Neural cell (in vitro differentiated cells): ENCODE measurements around the gene PSMD11. TPM values are rescaled to one million over a fixed set of nuclear protein-coding genes. Genes with fewer than 3 reads are reported as not detected.

ENCODE experiments used
- H2AFZ ChIP-seq: fragments of 200-600, 300-800 bp; sonication (generic), shearing (Covaris generic); 2 replicates; pipeline ENCODE4 v1.6.0; 2014; ENCODE audit warnings: low read depth, mild to moderate bottlenecking, antibody characterized with exemption, low read length, moderate library complexity
- H3F3A ChIP-seq: fragments of 200-600 bp; shearing (Covaris generic); 2 replicates; pipeline ENCODE4 v1.6.1; 2016; ENCODE audit warnings: mild to moderate bottlenecking, moderate library complexity, mixed read lengths, antibody characterized with exemption, low read length; ENCODE audit not compliant: insufficient read depth, poor library complexity, severe bottlenecking
- H3K27ac ChIP-seq: fragments of 200-600, 300-800 bp; sonication (generic), shearing (Covaris generic); 2 replicates; pipeline ENCODE4 v1.5.1; 2014; ENCODE audit warnings: mild to moderate bottlenecking, low read length, moderate library complexity
- H3K27me3 ChIP-seq: fragments of 300-800, 200-600 bp; sonication (generic), shearing (Covaris generic); 2 replicates; pipeline ENCODE4 v1.6.0; 2014; ENCODE audit warnings: mild to moderate bottlenecking, low read depth, low read length, moderate library complexity; ENCODE audit not compliant: insufficient read depth
- H3K36me3 ChIP-seq: fragments of 300-800, 200-600 bp; sonication (generic), shearing (Covaris generic); 2 replicates; pipeline ENCODE4 v1.5.1; 2014; ENCODE audit warnings: mild to moderate bottlenecking, antibody characterized with exemption, low read length, moderate library complexity; ENCODE audit not compliant: insufficient read depth
- H3K4me2 ChIP-seq: fragments of 300-800, 200-600 bp; sonication (generic), shearing (Covaris generic); 2 replicates; pipeline ENCODE4 v1.6.0; 2014; ENCODE audit warnings: mild to moderate bottlenecking, low read length
- H3K4me3 ChIP-seq: fragments of 300-800, 200-600 bp; sonication (generic), shearing (Covaris generic); 2 replicates; pipeline ENCODE4 v1.5.1; 2014; ENCODE audit warnings: mild to moderate bottlenecking, low read length, moderate library complexity
- H3K79me2 ChIP-seq: fragments of 200-600 bp; shearing (Covaris generic); replicated peaks from 2 replicates; pipeline ENCODE4 v1.6.0; 2014; ENCODE audit warnings: mild to moderate bottlenecking, low read length, moderate library complexity; ENCODE audit not compliant: insufficient read depth
- H3K9ac ChIP-seq: fragments of 300-800, 200-600 bp; sonication (generic), shearing (Covaris generic); 2 replicates; pipeline ENCODE4 v1.6.1; 2016; ENCODE audit warnings: mild to moderate bottlenecking, low read length, mixed read lengths
- H3K9me2 ChIP-seq: fragments of 200-600 bp; shearing (Covaris generic); 2 replicates; pipeline ENCODE4 v1.6.1; 2016; ENCODE audit warnings: mild to moderate bottlenecking, low read length, mixed read lengths; ENCODE audit not compliant: insufficient read depth
- H3K9me3 ChIP-seq: fragments of 200-600, 300-800 bp; sonication (generic), shearing (Covaris generic); 2 replicates; pipeline ENCODE4 v1.6.1; 2016; ENCODE audit warnings: mild to moderate bottlenecking, mixed run types, low read length, moderate library complexity, mixed read lengths
- H4K20me1 ChIP-seq: fragments of 200-600 bp; shearing (Covaris generic); 2 replicates; pipeline ENCODE4 v1.6.1; 2016; ENCODE audit warnings: mild to moderate bottlenecking, mixed run types; ENCODE audit not compliant: insufficient read depth
- CTCF ChIP-seq: fragments of 450-650 bp; IDR thresholded peaks from 2 replicates; pipeline ENCODE4 v1.5.1; 2014; ENCODE audit warnings: antibody characterized with exemption, mild to moderate bottlenecking, moderate library complexity; ENCODE audit not compliant: poor library complexity, severe bottlenecking
- EP300 ChIP-seq: fragments of 450-650 bp; conservative IDR thresholded peaks from 2 replicates; pipeline ENCODE4 v1.6.1; 2014; ENCODE audit warnings: antibody characterized with exemption, mild to moderate bottlenecking, moderate library complexity; ENCODE audit not compliant: poor library complexity, severe bottlenecking
- EZH2 ChIP-seq: fragments of 200-600, 300-800 bp; shearing (Covaris generic), sonication (generic); IDR thresholded peaks from 2 replicates; pipeline ENCODE4 v1.6.1; 2014; ENCODE audit warnings: antibody characterized with exemption, low read length, borderline replicate concordance, mild to moderate bottlenecking; ENCODE audit not compliant: insufficient read depth, poor library complexity, severe bottlenecking
- MXI1 ChIP-seq: fragments of 450-650 bp; conservative IDR thresholded peaks from 2 replicates; pipeline ENCODE4 v1.6.1; 2014; ENCODE audit warnings: antibody characterized with exemption, mild to moderate bottlenecking; ENCODE audit not compliant: poor library complexity, severe bottlenecking
- POLR2AphosphoS5 ChIP-seq: IDR thresholded peaks from 2 replicates; pipeline ENCODE4 v1.6.1; 2012
- RAD21 ChIP-seq: fragments of 450-650 bp; conservative IDR thresholded peaks from 2 replicates; pipeline ENCODE4 v1.6.1; 2014; ENCODE audit warnings: antibody characterized with exemption, mild to moderate bottlenecking, moderate library complexity
- REST ChIP-seq: IDR thresholded peaks from 2 replicates; pipeline ENCODE4 v1.6.1; 2012; ENCODE audit warnings: borderline replicate concordance
- SMC3 ChIP-seq: fragments of 450-650 bp; conservative IDR thresholded peaks from 2 replicates; pipeline ENCODE4 v1.6.1; 2014; ENCODE audit warnings: antibody characterized with exemption, mild to moderate bottlenecking, moderate library complexity; ENCODE audit not compliant: poor library complexity
- TAF1 ChIP-seq: IDR thresholded peaks from 2 replicates; pipeline ENCODE4 v1.6.1; 2012; ENCODE audit warnings: low read depth
- polyA plus RNA-seq: library from polyadenylated mRNA; depleted of rRNA; stranded (reverse); fragments of >200 nt; gene quantifications from 2 replicates; pipeline ENCODE4 v1.2.3, GENCODE V29; 2014

PSMD11 gene
- polyA plus RNA-seq, 1 donor from 2014 or later = 43.9 TPM

GRCh38 chr17:32429598-32429997 lies 14.7 kb upstream of the PSMD11 start:
- no peak overlapping the region for H3K27ac ChIP-seq
- no peaks in the 10 kb centered on the region for H3K9me2 ChIP-seq
- H3K9ac ChIP-seq = no peak overlapping the region
- H3K36me3 ChIP-seq = no peaks in the 10 kb centered on the region
- no peaks in the 10 kb centered on the region for H3K79me2 ChIP-seq
- no peaks in the 10 kb centered on the region for H3F3A ChIP-seq
- no peaks in the 10 kb centered on the region for H3K27me3 ChIP-seq
- no peak for TF ChIP-seq TAF1
- no peak for TF ChIP-seq MXI1
- no peak for TF ChIP-seq EZH2
- no peak for TF ChIP-seq POLR2AphosphoS5
- TF ChIP-seq RAD21 = no peak
- no peak for TF ChIP-seq CTCF
- no peak for TF ChIP-seq SMC3
- no peak for TF ChIP-seq REST
- no peak for TF ChIP-seq EP300
- peaks cover 6% of the 10 kb centered on the region for H3K9me3 ChIP-seq
- H3K4me3 ChIP-seq = no peak overlapping the region
- H4K20me1 ChIP-seq = no peaks in the 10 kb centered on the region
- no peak overlapping the region for H3K4me2 ChIP-seq
- H2AFZ ChIP-seq = no peak overlapping the region

- Histone ChIP-seq H3K9me2 (no peaks in the 10 kb centered on the region), H3K79me2 (peaks cover 13% of the 10 kb centered on the region), H3K9ac (no peak overlapping the region), H3K27ac (no peak overlapping the region), H3K4me3 (no peak overlapping the region), H3K27me3 (no peaks in the 10 kb centered on the region), H3K4me2 (no peak overlapping the region), H3K36me3 (no peaks in the 10 kb centered on the region), H2AFZ (no peak overlapping the region), H4K20me1 (no peaks in the 10 kb centered on the region), H3F3A (no peaks in the 10 kb centered on the region), H3K9me3 (no peaks in the 10 kb centered on the region)
- TF ChIP-seq REST = no peak
- no peak for TF ChIP-seq SMC3
- no peak for TF ChIP-seq TAF1
- TF ChIP-seq MXI1 = no peak
- no peak for TF ChIP-seq EP300
- TF ChIP-seq RAD21 = no peak
- TF ChIP-seq CTCF = no peak
- TF ChIP-seq EZH2 = no peak
- no peak for TF ChIP-seq POLR2AphosphoS5
Measured at GRCh38 chr17:32440722-32441121, 3.6 kb upstream of the PSMD11 start.
